T-cell (primary cell): ENCODE results near the gene ANXA8L1. TPM values are rescaled to one million over a fixed set of nuclear protein-coding genes. Genes with fewer than 3 reads are reported as not detected.
"Not testable (repeated sequence)": the region's sequence is repeated elsewhere in the genome, so short reads cannot be mapped to it uniquely, and the experiment has no call there.

Source experiments
- ATAC-seq, 4 experiments: fragments of 200-7000 bp in 3 of 4; fragments of 150-1000 bp in 1 of 4; cut with Tn5 transposase; replicated peaks in 1 of 4; 1 replicate in 3 of 4; 2 replicates in 1 of 4; pipeline ENCODE4 v1.10.0; 2021; ENCODE audit warnings: moderate library complexity in 3 of 4, mild to moderate bottlenecking in 2 of 4, moderate number of reproducible peaks in 1 of 4
- CTCF ChIA-PET, 2 donors: fragments of 300-600 bp; sonication (Branson Sonifier 250); formaldehyde crosslinking; loops; one replicate each; lab custom pipeline; 2022; ENCODE audit warnings: antibody characterized with exemption in 2 of 2; lab: Charles Lee
- POLR2A ChIA-PET, 2 donors: fragments of 300-600 bp; sonication (Branson Sonifier 250); formaldehyde crosslinking; loops; one replicate each; lab custom pipeline; 2022; ENCODE audit warnings: antibody characterized with exemption in 2 of 2; lab: Charles Lee
- DNase-seq, 35 experiments: peaks; one replicate each; pipeline versions ENCODE4 v3.0.0 to v3.0.0-alpha.2; 2013 to 2023
- H3K27ac ChIP-seq: one replicate; pipeline ENCODE4 v1.5.1; 2013; ENCODE audit warnings: low read length
- H3K27me3 ChIP-seq, 2 experiments: replicated peaks in 1 of 2; 1 replicate in 1 of 2; 2 replicates in 1 of 2; pipeline versions ENCODE4 v1.6.1 to v1.7.0; 2013; ENCODE audit warnings: low read length in 1 of 2, mixed read lengths in 1 of 2; ENCODE audit not compliant: control insufficient read depth in 2 of 2, insufficient read depth in 2 of 2; ENCODE audit errors: extremely low read depth in 1 of 2
- H3K36me3 ChIP-seq, 2 donors: 1 replicate in 1 of 2; 2 replicates in 1 of 2; pipeline versions ENCODE4 v1.6.1 to v1.7.0; 2013; ENCODE audit warnings: low read length in 1 of 2; ENCODE audit not compliant: control insufficient read depth in 2 of 2, insufficient read depth in 1 of 2; ENCODE audit errors: extremely low read depth in 1 of 2
- H3K4me1 ChIP-seq, 2 experiments: 1 replicate in 1 of 2; 2 replicates in 1 of 2; pipeline versions ENCODE4 v1.6.1 to v1.7.0; 2013; ENCODE audit warnings: low read length in 2 of 2, mixed read lengths in 1 of 2; ENCODE audit not compliant: insufficient read depth in 2 of 2, control insufficient read depth in 1 of 2; ENCODE audit errors: extremely low read depth in 1 of 2
- H3K4me3 ChIP-seq, 2 donors: 1 replicate in 1 of 2; 2 replicates in 1 of 2; pipeline versions ENCODE4 v1.5.1 to v1.7.0; 2013; ENCODE audit warnings: mild to moderate bottlenecking in 2 of 2, low read length in 1 of 2, moderate library complexity in 1 of 2; ENCODE audit not compliant: control insufficient read depth in 1 of 2; ENCODE audit errors: extremely low read depth in 1 of 2
- H3K9me3 ChIP-seq: 2 replicates; pipeline ENCODE4 v1.7.0; 2013
- H3K27ac Mint-ChIP-seq, 2 donors: one replicate each; pipeline ENCODE4 v1.8.0; 2020 to 2021; ENCODE audit warnings: mild to moderate bottlenecking in 2 of 2, mixed read lengths in 2 of 2
- H3K27me3 Mint-ChIP-seq, 2 donors: one replicate each; pipeline ENCODE4 v1.8.0; 2021 to 2022; ENCODE audit warnings: mixed read lengths in 2 of 2
- H3K36me3 Mint-ChIP-seq: one replicate; pipeline ENCODE4 v1.8.0; 2021; ENCODE audit warnings: mixed read lengths
- H3K4me1 Mint-ChIP-seq, 3 donors: one replicate each; pipeline ENCODE4 v1.8.0; 2020 to 2022; ENCODE audit warnings: mixed read lengths in 3 of 3, mild to moderate bottlenecking in 1 of 3
- H3K4me3 Mint-ChIP-seq, 3 donors: one replicate each; pipeline ENCODE4 v1.8.0; 2020 to 2022; ENCODE audit warnings: mild to moderate bottlenecking in 3 of 3, mixed read lengths in 3 of 3, moderate library complexity in 3 of 3
- H3K9me3 Mint-ChIP-seq, 3 donors: one replicate each; pipeline ENCODE4 v1.8.0; 2020 to 2022; ENCODE audit warnings: mixed read lengths in 3 of 3
- WGBS: methylation state at CpG from one replicate; pipeline ENCODE4 v1.1.5; 2013; ENCODE audit warnings: missing lambda C conversion rate; ENCODE audit not compliant: insufficient coverage; 5-methylcytosine and 5-hydroxymethylcytosine counted together
- total RNA-seq, 35 experiments: library from RNA in 6 of 35; stranded (reverse) in 6 of 35; fragments of 120-200 nt in 1 of 35; gene quantifications; one replicate each; pipeline versions ENCODE4 v1.2.1 to v1.2.4 and lab custom pipeline; 2013 to 2026

Gene ANXA8L1
- total RNA-seq, 5 donors from 2014 or later (not counting 1 experiment from before 2014, with no cell fraction given), result not detected

GRCh38 chr10:46377651-46378050 lies 2.1 kb downstream of the ANXA8L1 start:
- H3K9me3 Mint-ChIP-seq, H3K27me3 ChIP-seq, H3K36me3 Mint-ChIP-seq, H3K9me3 ChIP-seq, DNase-seq, CTCF ChIA-PET, H3K27ac Mint-ChIP-seq, H3K27ac ChIP-seq, ATAC-seq, H3K4me3 Mint-ChIP-seq, H3K4me1 ChIP-seq, H3K4me1 Mint-ChIP-seq, H3K27me3 Mint-ChIP-seq, H3K36me3 ChIP-seq, H3K4me3 ChIP-seq, POLR2A ChIA-PET: not testable (repeated sequence)
- WGBS, result no CpG with 5 or more reads among the region's 4 CpGs

GRCh38 chr10:46378108-46378507 lies 2.5 kb downstream of the ANXA8L1 start:
- H3K9me3 Mint-ChIP-seq, H3K27me3 Mint-ChIP-seq, H3K27me3 ChIP-seq, POLR2A ChIA-PET, H3K9me3 ChIP-seq, H3K4me3 ChIP-seq, H3K4me1 Mint-ChIP-seq, H3K36me3 ChIP-seq, H3K36me3 Mint-ChIP-seq, DNase-seq, ATAC-seq, H3K27ac ChIP-seq, H3K27ac Mint-ChIP-seq, CTCF ChIA-PET, H3K4me1 ChIP-seq, H3K4me3 Mint-ChIP-seq: not testable (repeated sequence)
- WGBS, result no CpG with 5 or more reads among the region's 8 CpGs

DNA sequence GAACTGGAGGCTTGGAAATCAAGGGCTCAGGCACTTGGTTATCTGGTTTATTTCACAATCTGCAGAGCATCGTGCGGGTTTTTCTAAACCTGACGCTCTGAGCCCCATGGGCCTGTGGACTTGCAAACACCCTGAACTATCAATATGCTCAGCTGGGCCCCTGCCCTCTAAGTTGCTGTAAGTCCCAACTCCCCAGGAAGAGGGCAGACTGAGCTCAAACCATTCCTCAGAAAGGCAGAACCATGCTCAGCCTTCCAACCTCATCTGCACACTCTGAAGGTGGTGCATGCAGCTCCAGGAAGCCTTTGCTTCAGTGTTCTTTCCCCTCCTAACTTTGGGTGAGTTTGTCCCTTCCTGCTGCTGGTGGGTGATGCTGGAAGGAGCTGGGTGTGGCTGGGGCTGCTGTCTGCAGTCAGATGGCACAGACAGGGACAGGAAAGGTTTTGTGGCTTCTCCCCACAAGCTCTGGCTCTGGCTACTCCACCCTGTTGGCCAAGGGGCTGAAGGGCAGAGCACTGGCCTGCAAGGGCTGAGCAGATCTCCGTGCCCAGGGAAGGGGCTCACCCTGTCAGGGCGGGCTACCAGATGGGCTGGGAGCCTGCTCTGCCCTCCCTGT lies 3.8 kb downstream of the ANXA8L1 start:
- H3K36me3 Mint-ChIP-seq, POLR2A ChIA-PET: not testable (repeated sequence)

DNA sequence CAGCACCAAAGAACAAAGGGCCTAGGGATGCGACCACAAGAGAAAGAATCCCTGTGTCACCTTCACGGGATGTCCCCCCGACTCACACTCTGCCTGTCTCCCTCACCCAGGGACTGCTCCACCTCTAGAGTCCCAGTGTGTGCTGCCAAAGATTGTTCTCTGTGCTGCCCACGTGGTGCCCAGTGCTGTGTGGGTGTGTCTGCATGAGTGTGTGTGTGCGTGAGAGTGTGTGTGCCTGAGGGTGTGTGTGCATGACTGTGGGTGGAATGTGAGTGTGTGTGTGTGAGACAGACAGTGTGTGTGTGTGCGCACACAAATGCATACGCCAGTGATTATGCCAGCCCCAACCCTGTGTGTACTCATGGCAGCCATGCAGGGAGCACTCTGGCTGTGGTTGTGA lies 10.3 kb downstream of the ANXA8L1 start:
- WGBS, result no CpG with 5 or more reads among the region's 7 CpGs
- H3K4me1 Mint-ChIP-seq, H3K4me3 ChIP-seq, H3K27me3 Mint-ChIP-seq, ATAC-seq, H3K36me3 Mint-ChIP-seq, H3K27me3 ChIP-seq, H3K36me3 ChIP-seq, H3K27ac ChIP-seq, H3K27ac Mint-ChIP-seq, H3K9me3 Mint-ChIP-seq, H3K4me1 ChIP-seq, H3K9me3 ChIP-seq, H3K4me3 Mint-ChIP-seq, CTCF ChIA-PET, DNase-seq, POLR2A ChIA-PET: not testable (repeated sequence)

More for the DNA sequence above, 3.8 kb downstream of the ANXA8L1 start:
- H3K36me3 ChIP-seq, H3K27me3 Mint-ChIP-seq, H3K4me3 Mint-ChIP-seq, DNase-seq, H3K4me1 Mint-ChIP-seq, H3K4me3 ChIP-seq, H3K27ac ChIP-seq, H3K27ac Mint-ChIP-seq, H3K9me3 ChIP-seq, H3K4me1 ChIP-seq, ATAC-seq, H3K27me3 ChIP-seq, H3K9me3 Mint-ChIP-seq, CTCF ChIA-PET: not testable (repeated sequence)
- no CpG with 5 or more reads among the region's 5 CpGs for WGBS

- H3K27ac ChIP-seq, H3K27me3 Mint-ChIP-seq, H3K9me3 Mint-ChIP-seq, H3K27me3 ChIP-seq, H3K4me3 ChIP-seq, H3K9me3 ChIP-seq, H3K36me3 Mint-ChIP-seq, H3K4me3 Mint-ChIP-seq, H3K27ac Mint-ChIP-seq, H3K4me1 Mint-ChIP-seq, H3K4me1 ChIP-seq, DNase-seq, H3K36me3 ChIP-seq, CTCF ChIA-PET, ATAC-seq, POLR2A ChIA-PET: not testable (repeated sequence)
- no CpG with 5 or more reads among the region's 4 CpGs for WGBS
Observed at GRCh38 chr10:46386694-46387093, 11.1 kb downstream of the ANXA8L1 start.

- H3K4me3 ChIP-seq, H3K27ac Mint-ChIP-seq, H3K27me3 Mint-ChIP-seq, H3K36me3 Mint-ChIP-seq, H3K4me3 Mint-ChIP-seq, CTCF ChIA-PET, H3K9me3 Mint-ChIP-seq, DNase-seq, POLR2A ChIA-PET, H3K36me3 ChIP-seq, H3K27ac ChIP-seq, ATAC-seq, H3K9me3 ChIP-seq, H3K4me1 Mint-ChIP-seq, H3K4me1 ChIP-seq, H3K27me3 ChIP-seq: not testable (repeated sequence)
- WGBS, result no CpG with 5 or more reads among the region's 11 CpGs
Observed at GRCh38 chr10:46387309-46387902, 11.8 kb downstream of the ANXA8L1 start.

DNA sequence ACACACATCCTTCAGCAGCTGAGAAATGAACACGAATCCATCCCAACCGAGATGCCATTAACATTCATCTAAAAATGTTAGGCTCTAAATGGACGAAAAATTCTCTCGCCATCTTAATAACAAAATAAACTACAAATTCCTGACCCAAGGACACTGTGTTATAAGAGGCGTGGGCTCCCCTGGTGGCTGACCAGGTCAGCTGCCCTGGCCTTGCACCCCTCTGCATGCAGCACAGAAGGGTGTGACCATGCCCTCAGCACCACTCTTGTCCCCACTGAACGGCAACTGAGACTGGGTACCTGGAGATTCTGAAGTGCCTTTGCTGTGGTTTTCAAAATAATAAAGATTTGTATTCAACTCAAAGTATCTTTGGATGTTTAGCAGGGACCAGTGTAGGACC lies 15.8 kb downstream of the ANXA8L1 start:
- H3K27me3 ChIP-seq, H3K4me3 Mint-ChIP-seq, POLR2A ChIA-PET, H3K36me3 Mint-ChIP-seq, H3K9me3 Mint-ChIP-seq, CTCF ChIA-PET, DNase-seq, H3K27me3 Mint-ChIP-seq, H3K4me1 ChIP-seq, H3K4me1 Mint-ChIP-seq, H3K9me3 ChIP-seq, H3K27ac Mint-ChIP-seq, H3K27ac ChIP-seq, ATAC-seq, H3K4me3 ChIP-seq, H3K36me3 ChIP-seq: not testable (repeated sequence)
- WGBS, result no CpG with 5 or more reads among the region's 6 CpGs
